Sigmoid colon (tissue), 7 donors: Measurements from ENCODE around the gene GBGT1. TPM values are rescaled to one million over a fixed set of nuclear protein-coding genes. Genes with fewer than 3 reads are reported as not detected.
"Not testable (repeated sequence)": the region's sequence is repeated elsewhere in the genome, so short reads cannot be mapped to it uniquely, and the experiment has no call there.

Experiments
- DNase-seq: peaks from one replicate; pipeline ENCODE4 v3.0.0-alpha.2; 2019
- H3K27ac ChIP-seq, 4 donors: fragments of 200-600 bp; sonication (generic); one replicate each; pipeline ENCODE4 v1.5.1; 2016 to 2019; ENCODE audit warnings: mild to moderate bottlenecking in 1 of 4
- H3K27me3 ChIP-seq, 3 donors: fragments of 200-600 bp; sonication (generic); one replicate each; pipeline ENCODE4 v1.5.1; 2019; ENCODE audit warnings: mild to moderate bottlenecking in 1 of 3
- H3K36me3 ChIP-seq, 4 donors: fragments of 200-600 bp; sonication (generic); one replicate each; pipeline ENCODE4 v1.5.1; 2016 to 2019
- H3K4me1 ChIP-seq, 4 donors: fragments of 200-600 bp; sonication (generic); one replicate each; pipeline ENCODE4 v1.5.1; 2017 to 2019
- H3K4me3 ChIP-seq, 4 donors: fragments of 200-600 bp; sonication (generic); one replicate each; pipeline ENCODE4 v1.5.1; 2017 to 2019; ENCODE audit warnings: mild to moderate bottlenecking in 2 of 4, moderate library complexity in 1 of 4
- H3K9me3 ChIP-seq, 4 donors: fragments of 200-600 bp in 3 of 4; sonication (generic) in 3 of 4; one replicate each; pipeline versions ENCODE4 v1.5.1 to v1.6.1; 2013 to 2019
- CTCF ChIP-seq, 4 experiments: fragments of 450-650 bp in 3 of 4; fragments of 200-600 bp in 1 of 4; IDR thresholded peaks; one replicate each; pipeline ENCODE4 v1.5.1; 2016 to 2019; ENCODE audit warnings: antibody characterized with exemption in 4 of 4, mild to moderate bottlenecking in 3 of 4, moderate library complexity in 2 of 4
- EP300 ChIP-seq, 4 donors: sonication (generic); formaldehyde crosslinking; IDR thresholded peaks; one replicate each; pipeline ENCODE4 v1.6.1; 2017; ENCODE audit warnings: antibody characterized with exemption in 4 of 4
- POLR2A ChIP-seq, 2 donors: fragments of 450-650 bp; IDR thresholded peaks; one replicate each; pipeline ENCODE4 v1.6.1; 2016; ENCODE audit warnings: antibody characterized with exemption in 2 of 2, mild to moderate bottlenecking in 2 of 2, moderate library complexity in 2 of 2
- POLR2AphosphoS5 ChIP-seq, 4 donors: sonication (generic); formaldehyde crosslinking; IDR thresholded peaks; one replicate each; pipeline ENCODE4 v1.6.1; 2017; ENCODE audit warnings: antibody characterized with exemption in 4 of 4
- WGBS, 2 donors: extraction: QIAGEN DNeasy Blood & Tissue Kit; methylation state at CpG; one replicate each; pipeline ENCODE4 v1.1.7; 2013; 5-methylcytosine and 5-hydroxymethylcytosine counted together
- intact Hi-C: fragments of 100-400 bp; cut with DNase I; formaldehyde crosslinking; loops from one replicate; pipeline ENCODE4 v1.15.1; 2023
- polyA plus RNA-seq, 3 donors: library from polyadenylated mRNA; stranded (reverse); fragments of 200-250 nt; gene quantifications; one replicate each; pipeline ENCODE4 v1.2.3, GENCODE V29; 2013
- total RNA-seq, 4 donors: library from RNA; depleted of rRNA; stranded (reverse); fragments of >200 nt; gene quantifications; one replicate each; pipeline ENCODE4 v1.1.0, GENCODE V29; 2016
- donor health status: healthy with polysubstance abuse.
- donor health status: Bipolar disorder and iron deficiency.
- donor health status: healthy.

GBGT1 gene
- total RNA-seq, result 10 to 100 TPM in 3 of 4 donors, 1 to 10 TPM in 1; 8.9 to 31.1 (median 19.2) TPM
- 1 to 10 TPM; 4.2 to 9.9 (median 5.4) TPM for polyA plus RNA-seq

GRCh38 chr9:133163504-133164172 is at the start of gene GBGT1:
GBGT1 (minus strand) TSS chr9:133163914; CDS start chr9:133162412, 1,502 bp downstream.
- WGBS, 2 donors, result 1 to 2% methylated on average over 56 of the region's 56 CpGs
- Histone ChIP-seq H3K27me3 (no peaks in the 10 kb centered on the region), H3K4me3 (peak within 1 kb of the TSS; percentile 53 to 72 (median 66)), H3K4me1 (peaks cover 0 to 34% (median 24%) of the 10 kb centered on the region in 4 donors), H3K27ac (peak within 1 kb of the TSS; percentile 59 to 80 (median 66)), H3K9me3 (no peaks in the 10 kb centered on the region), H3K36me3 (peaks cover 0 to 6% (median 0%) of the 10 kb centered on the region in 4 donors)
- TF ChIP-seq POLR2A (IDR thresholded peaks at IDR 0.05) (no peak), EP300 (IDR thresholded peaks at IDR 0.05) (no peak), POLR2AphosphoS5 (IDR thresholded peaks at IDR 0.05) (peak in 2 of 4 donors; percentile 43 to 62)
- peak; percentile 85 for DNase-seq
- intact Hi-C loops, result no loop called here

GRCh38 chr9:133210609-133211008 is 46.9 kb upstream of the GBGT1 start:
- no peaks in the 10 kb centered on the region for H3K4me1 ChIP-seq
- H3K4me3 ChIP-seq, result no peak overlapping the region
- TF ChIP-seq CTCF (IDR thresholded peaks at IDR 0.05) (no peak), EP300 (IDR thresholded peaks at IDR 0.05) (no peak)
- H3K36me3 ChIP-seq, result no peaks in the 10 kb centered on the region
- peak; percentile 21 for DNase-seq
- no peak overlapping the region for H3K27ac ChIP-seq
- intact Hi-C loops, result no loop called here
- H3K9me3 ChIP-seq, result peaks cover 0 to 6% (median 1%) of the 10 kb centered on the region in 4 donors
- 90 to 91% methylated on average over 7 of the region's 7 CpGs for WGBS, 2 donors
- peaks cover 0 to 29% (median 0%) of the 10 kb centered on the region in 3 donors for H3K27me3 ChIP-seq

GRCh38 chr9:133210202-133210532 is 46.5 kb upstream of the GBGT1 start:
- TF ChIP-seq POLR2A (IDR thresholded peaks at IDR 0.05) (no peak), POLR2AphosphoS5 (IDR thresholded peaks at IDR 0.05) (no peak), CTCF (IDR thresholded peaks at IDR 0.05) (no peak), EP300 (IDR thresholded peaks at IDR 0.05) (no peak)
- no peaks in the 10 kb centered on the region for H3K36me3 ChIP-seq
- H3K4me1 ChIP-seq, result no peaks in the 10 kb centered on the region
- 14 to 53% methylated on average over 7 of the region's 7 CpGs for WGBS, 2 donors
- no peak overlapping the region for H3K27ac ChIP-seq
- DNase-seq, result no peak
- intact Hi-C loops, result no loop called here
- no peak overlapping the region for H3K4me3 ChIP-seq
- peaks cover 0 to 29% (median 0%) of the 10 kb centered on the region in 3 donors for H3K27me3 ChIP-seq
- peaks cover 0 to 6% (median 1%) of the 10 kb centered on the region in 4 donors for H3K9me3 ChIP-seq

- 68 to 79% methylated on average over 29 of the region's 29 CpGs for WGBS, 2 donors
- H3K4me3 ChIP-seq, H3K27ac ChIP-seq, H3K4me1 ChIP-seq, H3K9me3 ChIP-seq, H3K36me3 ChIP-seq, intact Hi-C loops: not testable (repeated sequence)
- peak; percentile 33 for DNase-seq
- peaks cover 0 to 29% (median 0%) of the 10 kb centered on the region in 3 donors for H3K27me3 ChIP-seq
Observed at GRCh38 chr9:133209327-133210201, 45.9 kb upstream of the GBGT1 start.

- H3K27ac ChIP-seq, H3K4me1 ChIP-seq, H3K9me3 ChIP-seq, H3K36me3 ChIP-seq, H3K4me3 ChIP-seq, intact Hi-C loops: not testable (repeated sequence)
- DNase-seq, result peak; percentile 19
- 89 to 92% methylated on average over 12 to 13 of the region's 18 CpGs for WGBS, 2 donors
- H3K27me3 ChIP-seq, result peaks cover 0 to 29% (median 0%) of the 10 kb centered on the region in 3 donors
Observed at GRCh38 chr9:133208880-133209300, 45.2 kb upstream of the GBGT1 start, which contains the start of gene OBP2B. OBP2B (minus strand) TSS chr9:133209250; CDS start chr9:133209199, 51 bp downstream.

GRCh38 chr9:133208171-133208879 is 44.6 kb upstream of the GBGT1 start:
- H3K27ac ChIP-seq, intact Hi-C loops, H3K9me3 ChIP-seq, H3K36me3 ChIP-seq, H3K4me3 ChIP-seq, H3K4me1 ChIP-seq: not testable (repeated sequence)
- WGBS, 2 donors, result 88 to 93% methylated on average over 13 to 15 of the region's 16 CpGs
- peak; percentile 48 for DNase-seq
- peaks cover 0 to 29% (median 0%) of the 10 kb centered on the region in 3 donors for H3K27me3 ChIP-seq
